Caco-2 (cell line): Measurements from ENCODE around the gene STK32C. TPM values are rescaled to one million over a fixed set of nuclear protein-coding genes. Genes with fewer than 3 reads are reported as not detected.

ENCODE experiments used
- BruUV-seq: library from RNA; stranded (reverse); fragments of 400-500 nt; replicated peaks from 2 replicates; lab custom pipeline; 2021; lab: Mats Ljungman, UMichigan
- CTCF ChIA-PET: fragments of 300-600 bp; sonication (Branson Sonifier 250); formaldehyde crosslinking; loops from one replicate; lab custom pipeline; 2022; ENCODE audit warnings: antibody characterized with exemption; lab: Charles Lee
- POLR2A ChIA-PET: fragments of 300-600 bp; sonication (Branson Sonifier 250); formaldehyde crosslinking; loops from one replicate; lab custom pipeline; 2022; ENCODE audit warnings: antibody characterized with exemption; lab: Charles Lee
- DNase-seq, 2 experiments: peaks; one replicate each; pipeline versions ENCODE4 v3.0.0 to v3.0.0-alpha.2; 2020 to 2022
- H3K27me3 ChIP-seq: replicated peaks from 2 replicates; pipeline ENCODE4 v1.6.0; 2011; ENCODE audit warnings: low read length; ENCODE audit not compliant: control insufficient read depth, insufficient read depth
- H3K36me3 ChIP-seq: 2 replicates; pipeline ENCODE4 v1.5.1; 2011; ENCODE audit warnings: low read length; ENCODE audit not compliant: control insufficient read depth, insufficient read depth
- H3K4me1 ChIP-seq: fragments of 250-450 bp; sonication (Bioruptor Pico); 2 replicates; pipeline ENCODE4 v1.5.1; 2020; ENCODE audit warnings: mild to moderate bottlenecking
- H3K4me3 ChIP-seq: 2 replicates; pipeline ENCODE4 v1.5.1; 2011; ENCODE audit warnings: low read depth, mild to moderate bottlenecking, control low read depth, low read length
- H3K9me3 ChIP-seq: fragments of 250-450 bp; sonication (Bioruptor Pico); 2 replicates; pipeline ENCODE4 v1.5.1; 2020; ENCODE audit warnings: mild to moderate bottlenecking, moderate library complexity
- H3K27ac Mint-ChIP-seq: one replicate; pipeline ENCODE4 v1.8.0; 2022; ENCODE audit warnings: mixed read lengths; ENCODE audit not compliant: unreplicated experiment
- H3K27me3 Mint-ChIP-seq: one replicate; pipeline ENCODE4 v1.8.0; 2022; ENCODE audit warnings: mixed read lengths; ENCODE audit not compliant: insufficient read depth, unreplicated experiment
- H3K36me3 Mint-ChIP-seq: one replicate; pipeline ENCODE4 v1.8.0; 2022; ENCODE audit warnings: mild to moderate bottlenecking, mixed read lengths; ENCODE audit not compliant: insufficient read depth, unreplicated experiment
- H3K4me1 Mint-ChIP-seq: one replicate; pipeline ENCODE4 v1.8.0; 2022; ENCODE audit warnings: low read depth, mixed read lengths; ENCODE audit not compliant: unreplicated experiment
- H3K4me3 Mint-ChIP-seq: one replicate; pipeline ENCODE4 v1.8.0; 2022; ENCODE audit warnings: mild to moderate bottlenecking, moderate library complexity, mixed read lengths; ENCODE audit not compliant: unreplicated experiment
- H3K9me3 Mint-ChIP-seq: one replicate; pipeline ENCODE4 v1.8.0; 2022; ENCODE audit warnings: mixed read lengths; ENCODE audit not compliant: unreplicated experiment
- intact Hi-C: fragments of 100-400 bp; cut with micrococcal nuclease; formaldehyde crosslinking; loops from one replicate; pipeline ENCODE4 v1.10.0; 2022; ENCODE audit not compliant: unreplicated experiment
- total RNA-seq: library from RNA; stranded (reverse); gene quantifications from 2 replicates; pipeline ENCODE4 v1.2.3, GENCODE V29; 2022
- TF ChIP-seq, protein P1 (sequence below), 2 experiments: fragments of 200-600 bp in 1 of 2; IDR thresholded peaks; 1 replicate in 1 of 2; 2 replicates in 1 of 2; pipeline versions ENCODE4 v1.5.1 to v1.8.0; 2011 to 2022; ENCODE audit warnings: antibody characterized with exemption in 1 of 2, control low read depth in 1 of 2, inconsistent platforms in 1 of 2, low read depth in 1 of 2, low read length in 1 of 2, mild to moderate bottlenecking in 1 of 2, moderate library complexity in 1 of 2; ENCODE audit not compliant: insufficient read depth in 1 of 2, severe bottlenecking in 1 of 2, unreplicated experiment in 1 of 2

STK32C gene
- total RNA-seq, 1 experiment from 2014 or later: 13.3 TPM

GRCh38 chr10:132344386-132344785, 36.6 kb upstream of the STK32C start:
- H3K27me3 Mint-ChIP-seq: no peaks in the 10 kb centered on the region
- Histone ChIP-seq H3K9me3 (no peaks in the 10 kb centered on the region), H3K4me1 (no peaks in the 10 kb centered on the region), H3K27me3 (no peaks in the 10 kb centered on the region), H3K36me3 (no peaks in the 10 kb centered on the region), H3K4me3 (no peak overlapping the region)
- intact Hi-C loops: no loop called here
- H3K9me3 Mint-ChIP-seq: no peaks in the 10 kb centered on the region
- CTCF ChIA-PET: no interaction called here
- no peak overlapping the region for H3K27ac Mint-ChIP-seq
- TF ChIP-seq, protein P1, sequence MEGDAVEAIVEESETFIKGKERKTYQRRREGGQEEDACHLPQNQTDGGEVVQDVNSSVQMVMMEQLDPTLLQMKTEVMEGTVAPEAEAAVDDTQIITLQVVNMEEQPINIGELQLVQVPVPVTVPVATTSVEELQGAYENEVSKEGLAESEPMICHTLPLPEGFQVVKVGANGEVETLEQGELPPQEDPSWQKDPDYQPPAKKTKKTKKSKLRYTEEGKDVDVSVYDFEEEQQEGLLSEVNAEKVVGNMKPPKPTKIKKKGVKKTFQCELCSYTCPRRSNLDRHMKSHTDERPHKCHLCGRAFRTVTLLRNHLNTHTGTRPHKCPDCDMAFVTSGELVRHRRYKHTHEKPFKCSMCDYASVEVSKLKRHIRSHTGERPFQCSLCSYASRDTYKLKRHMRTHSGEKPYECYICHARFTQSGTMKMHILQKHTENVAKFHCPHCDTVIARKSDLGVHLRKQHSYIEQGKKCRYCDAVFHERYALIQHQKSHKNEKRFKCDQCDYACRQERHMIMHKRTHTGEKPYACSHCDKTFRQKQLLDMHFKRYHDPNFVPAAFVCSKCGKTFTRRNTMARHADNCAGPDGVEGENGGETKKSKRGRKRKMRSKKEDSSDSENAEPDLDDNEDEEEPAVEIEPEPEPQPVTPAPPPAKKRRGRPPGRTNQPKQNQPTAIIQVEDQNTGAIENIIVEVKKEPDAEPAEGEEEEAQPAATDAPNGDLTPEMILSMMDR (IDR thresholded peaks at IDR 0.05; ENCODE audit: insufficient read depth in 1 of 2, low read depth in 1 of 2, low read length in 1 of 2, severe bottlenecking in 1 of 2, unreplicated experiment in 1 of 2): no peak
- peaks cover 7% of the 10 kb centered on the region for H3K4me1 Mint-ChIP-seq
- no peak overlapping the region for H3K4me3 Mint-ChIP-seq
- DNase-seq: no peak
- H3K36me3 Mint-ChIP-seq: peaks cover 6% of the 10 kb centered on the region
- POLR2A ChIA-PET: no interaction called here
- no TSS peak for BruUV-seq

DNA sequence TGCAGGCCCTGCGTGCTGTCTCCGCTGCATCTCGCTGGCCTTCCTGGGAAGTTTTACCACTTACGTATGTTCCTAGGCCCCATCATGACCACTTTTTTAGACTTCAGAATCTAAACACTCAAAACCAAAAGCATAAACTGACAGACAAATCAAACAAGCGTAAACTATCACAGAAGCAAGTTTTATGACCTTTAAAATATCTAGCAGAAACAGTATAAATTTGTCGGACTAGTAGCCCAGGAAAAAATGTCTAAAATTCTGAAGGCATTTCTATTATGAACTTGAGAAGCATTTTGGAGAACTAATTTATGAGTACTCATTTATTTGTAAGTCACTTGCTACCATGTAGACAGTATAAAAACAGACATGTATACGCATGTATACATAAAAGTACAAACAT, 34.8 kb upstream of the STK32C start:
- Mint-ChIP-seq H3K27me3 (no peaks in the 10 kb centered on the region), H3K4me1 (peaks cover 8% of the 10 kb centered on the region), H3K27ac (no peak overlapping the region), H3K4me3 (no peak overlapping the region), H3K36me3 (peaks cover 6% of the 10 kb centered on the region), H3K9me3 (no peaks in the 10 kb centered on the region)
- no TSS peak for BruUV-seq
- no peaks in the 10 kb centered on the region for H3K27me3 ChIP-seq
- no peaks in the 10 kb centered on the region for H3K4me1 ChIP-seq
- no peak overlapping the region for H3K4me3 ChIP-seq
- no peaks in the 10 kb centered on the region for H3K36me3 ChIP-seq
- ChIA-PET CTCF (no interaction called here), POLR2A (no interaction called here)
- DNase-seq: no peak
- TF ChIP-seq, protein P1 (IDR thresholded peaks at IDR 0.05; ENCODE audit: insufficient read depth in 1 of 2, low read depth in 1 of 2, low read length in 1 of 2, severe bottlenecking in 1 of 2, unreplicated experiment in 1 of 2): no peak
- intact Hi-C loops: no loop called here
- H3K9me3 ChIP-seq: no peaks in the 10 kb centered on the region

DNA sequence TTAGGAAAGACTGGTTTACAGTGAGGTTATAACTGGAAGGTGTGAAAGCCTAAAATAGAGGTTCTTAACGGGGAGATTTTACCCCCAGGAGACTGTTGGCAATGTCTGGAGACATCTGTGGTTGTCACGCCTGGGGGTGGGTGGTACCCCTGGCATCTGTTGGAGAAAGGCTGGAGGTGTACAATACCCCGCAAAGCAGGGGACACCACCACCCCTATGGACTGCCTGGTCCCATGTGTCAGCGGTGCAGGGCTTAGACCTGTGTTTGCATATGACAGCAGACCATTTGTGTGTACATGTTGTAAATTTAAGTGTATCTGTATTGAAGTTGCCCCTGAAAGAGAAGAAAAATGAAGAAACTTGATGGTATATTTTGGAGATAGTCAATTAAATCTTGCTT, 34.0 kb upstream of the STK32C start:
- H3K4me1 Mint-ChIP-seq: peaks cover 10% of the 10 kb centered on the region
- no peaks in the 10 kb centered on the region for H3K27me3 ChIP-seq
- ChIA-PET CTCF (no interaction called here), POLR2A (no interaction called here)
- H3K27ac Mint-ChIP-seq: no peak overlapping the region
- no peak overlapping the region for H3K4me3 ChIP-seq
- no peaks in the 10 kb centered on the region for H3K27me3 Mint-ChIP-seq
- intact Hi-C loops: no loop called here
- H3K4me1 ChIP-seq: peaks cover under 1% of the 10 kb centered on the region; the same call in 1 of the 2 replicates
- DNase-seq: no peak
- H3K36me3 ChIP-seq: no peaks in the 10 kb centered on the region
- H3K9me3 ChIP-seq: no peaks in the 10 kb centered on the region
- TF ChIP-seq, protein P1 (IDR thresholded peaks at IDR 0.05; ENCODE audit: insufficient read depth in 1 of 2, low read depth in 1 of 2, low read length in 1 of 2, severe bottlenecking in 1 of 2, unreplicated experiment in 1 of 2): no peak
- H3K4me3 Mint-ChIP-seq: no peak overlapping the region
- H3K36me3 Mint-ChIP-seq: peaks cover 6% of the 10 kb centered on the region
- H3K9me3 Mint-ChIP-seq: no peaks in the 10 kb centered on the region
- BruUV-seq: no TSS peak
